ENCODE measurements around the gene URAD.

DNA sequence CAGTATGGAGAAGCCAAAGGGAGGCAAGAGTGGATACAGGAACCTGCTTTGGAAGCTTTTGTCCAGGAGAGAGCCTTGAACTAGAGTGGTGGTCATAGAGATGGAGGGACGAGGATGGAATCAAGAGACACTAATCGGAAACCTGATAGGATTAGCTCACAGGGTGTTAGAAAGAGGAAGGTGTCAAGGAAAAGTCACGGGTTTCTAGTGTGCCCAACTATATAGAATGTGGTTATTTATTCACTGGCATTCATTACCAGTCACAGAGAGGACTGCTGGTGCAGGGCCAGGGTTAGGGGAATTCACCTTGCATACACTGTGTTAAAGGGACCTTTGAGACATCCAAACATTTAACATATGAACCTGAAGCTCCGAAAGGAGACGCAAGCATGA lies 43.4 kb upstream of the URAD start:
- TF ChIP-seq CTCF (IDR thresholded peaks at IDR 0.05) (no peak), POLR2A (IDR thresholded peaks at IDR 0.05) (no peak), POLR2AphosphoS5 (IDR thresholded peaks at IDR 0.05) (no peak)

Measured in prostate gland (tissue), 2 donors.